ENCODE results near the gene ROBO1. TPM values are rescaled to one million over a fixed set of nuclear protein-coding genes. Genes with fewer than 3 reads are reported as not detected.

ROBO1 gene
- total RNA-seq, 1 experiment from 2014 or later = 35.5 TPM

DNA sequence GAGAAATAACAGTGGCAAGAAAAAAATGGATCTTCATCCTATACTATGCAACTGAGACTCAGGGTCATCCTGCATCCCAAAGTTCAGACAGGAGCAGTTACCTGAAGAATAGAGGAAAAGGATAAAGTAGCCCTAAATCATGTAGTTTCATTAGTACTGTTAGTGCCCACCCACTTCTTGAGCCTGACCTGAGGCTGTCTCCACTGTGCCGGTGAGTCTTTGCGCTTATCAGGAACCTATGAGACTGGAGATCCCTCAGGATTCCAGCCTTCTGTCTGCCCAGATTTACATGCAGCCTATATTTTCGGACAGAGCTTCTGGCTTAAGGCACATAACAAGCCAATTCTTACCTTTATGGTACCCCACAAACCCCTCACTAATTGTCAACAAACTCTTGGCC, 791.6 kb downstream of the ROBO1 start:
- no peak overlapping the region for H3K9ac ChIP-seq (ENCODE audit: low read length)
- no peak for ATAC-seq
- no peak overlapping the region for H3K4me3 ChIP-seq (ENCODE audit: low read length)
- H3K4me1 ChIP-seq (ENCODE audit: insufficient read depth, low read length) = peaks cover 8% of the 10 kb centered on the region; the same call in 1 of the 2 replicates
- no peak for DNase-seq
- intact Hi-C loops (cut with micrococcal nuclease) = loop anchor here (5.0 kb wide), 1 partner anchor 209 kb away; no protein-coding TSS in a partner anchor
- H3K4me2 ChIP-seq (ENCODE audit: low read length) = no peak overlapping the region
- H3K27ac ChIP-seq (ENCODE audit: low read length) = no peak overlapping the region
- H2AFZ ChIP-seq (ENCODE audit: low read length) = no peak overlapping the region
- H3K27me3 ChIP-seq (ENCODE audit: low read length) = no peaks in the 10 kb centered on the region
- TF ChIP-seq EZH2 (IDR thresholded peaks at IDR 0.05; ENCODE audit: low read length, unreplicated experiment) (no peak), EZH2phosphoT487 (IDR thresholded peaks at IDR 0.05; ENCODE audit: borderline replicate concordance, low read length) (no peak)
- TF ChIP-seq, protein P1, sequence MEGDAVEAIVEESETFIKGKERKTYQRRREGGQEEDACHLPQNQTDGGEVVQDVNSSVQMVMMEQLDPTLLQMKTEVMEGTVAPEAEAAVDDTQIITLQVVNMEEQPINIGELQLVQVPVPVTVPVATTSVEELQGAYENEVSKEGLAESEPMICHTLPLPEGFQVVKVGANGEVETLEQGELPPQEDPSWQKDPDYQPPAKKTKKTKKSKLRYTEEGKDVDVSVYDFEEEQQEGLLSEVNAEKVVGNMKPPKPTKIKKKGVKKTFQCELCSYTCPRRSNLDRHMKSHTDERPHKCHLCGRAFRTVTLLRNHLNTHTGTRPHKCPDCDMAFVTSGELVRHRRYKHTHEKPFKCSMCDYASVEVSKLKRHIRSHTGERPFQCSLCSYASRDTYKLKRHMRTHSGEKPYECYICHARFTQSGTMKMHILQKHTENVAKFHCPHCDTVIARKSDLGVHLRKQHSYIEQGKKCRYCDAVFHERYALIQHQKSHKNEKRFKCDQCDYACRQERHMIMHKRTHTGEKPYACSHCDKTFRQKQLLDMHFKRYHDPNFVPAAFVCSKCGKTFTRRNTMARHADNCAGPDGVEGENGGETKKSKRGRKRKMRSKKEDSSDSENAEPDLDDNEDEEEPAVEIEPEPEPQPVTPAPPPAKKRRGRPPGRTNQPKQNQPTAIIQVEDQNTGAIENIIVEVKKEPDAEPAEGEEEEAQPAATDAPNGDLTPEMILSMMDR (conservative IDR thresholded peaks at IDR 0.05; ENCODE audit: low read depth, low read length) = no peak
- H3F3A ChIP-seq (ENCODE audit: low read length, unreplicated experiment) = no peaks in the 10 kb centered on the region
- H3K79me2 ChIP-seq (ENCODE audit: low read length) = no peaks in the 10 kb centered on the region
- H3K9me2 ChIP-seq (replicated peaks; ENCODE audit: low read length) = no peaks in the 10 kb centered on the region
- H3K9me3 ChIP-seq (ENCODE audit: low read length) = no peaks in the 10 kb centered on the region
- POLR2A ChIA-PET (ENCODE audit: unreplicated experiment) = no interaction called here
- BruUV-seq (replicated peaks) = no TSS peak
- CTCF ChIA-PET = no interaction called here
- H4K20me1 ChIP-seq (ENCODE audit: low read length) = no peaks in the 10 kb centered on the region
- no peaks in the 10 kb centered on the region for H3K36me3 ChIP-seq (ENCODE audit: low read depth, low read length)

DNA sequence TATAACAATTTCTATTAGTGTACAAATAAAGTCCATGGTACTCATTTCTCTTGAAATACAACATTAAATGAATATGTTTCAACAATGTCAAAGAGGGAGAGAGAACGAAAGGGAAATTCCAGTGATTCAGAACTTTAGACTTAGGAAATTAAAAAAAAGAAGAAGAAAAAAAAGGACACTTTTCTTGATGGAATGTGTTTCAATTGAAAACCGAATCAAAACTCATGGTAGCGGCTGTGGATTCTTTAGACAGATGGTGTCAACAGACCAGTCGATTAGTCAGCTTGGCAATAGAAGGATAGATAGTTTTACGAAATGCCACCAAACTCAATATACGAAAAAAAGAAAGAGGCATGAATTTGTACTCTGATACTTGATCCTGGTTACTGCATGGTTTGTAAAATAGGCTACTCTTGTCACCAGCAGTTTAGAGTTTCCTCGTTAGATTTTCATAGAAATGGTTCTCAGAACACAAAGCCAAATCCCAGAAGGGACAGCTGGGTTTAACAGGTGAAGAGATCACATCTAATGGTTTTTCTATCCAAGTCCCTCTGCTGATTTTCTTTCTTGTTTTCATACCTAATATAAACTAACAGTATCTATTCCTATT, 793.5 kb downstream of the ROBO1 start:
- Histone ChIP-seq H3K79me2 (ENCODE audit: low read length) (no peaks in the 10 kb centered on the region), H3K9ac (ENCODE audit: low read length) (no peak overlapping the region), H3K36me3 (ENCODE audit: low read depth, low read length) (no peaks in the 10 kb centered on the region), H3K27ac (ENCODE audit: low read length) (no peak overlapping the region), H3K27me3 (ENCODE audit: low read length) (no peaks in the 10 kb centered on the region), H4K20me1 (ENCODE audit: low read length) (no peaks in the 10 kb centered on the region), H3K4me1 (ENCODE audit: insufficient read depth, low read length) (peaks cover 8% of the 10 kb centered on the region; the same call in 1 of the 2 replicates), H3K9me2 (replicated peaks; ENCODE audit: low read length) (no peaks in the 10 kb centered on the region), H2AFZ (ENCODE audit: low read length) (no peak overlapping the region), H3K9me3 (ENCODE audit: low read length) (no peaks in the 10 kb centered on the region), H3K4me2 (ENCODE audit: low read length) (no peak overlapping the region), H3K4me3 (ENCODE audit: low read length) (no peak overlapping the region), H3F3A (ENCODE audit: low read length, unreplicated experiment) (no peaks in the 10 kb centered on the region)
- intact Hi-C loops (cut with micrococcal nuclease) = loop anchor here (5.0 kb wide), 1 partner anchor 57 kb away; no protein-coding TSS in a partner anchor
- no peak for DNase-seq
- no peak for ATAC-seq
- BruUV-seq (replicated peaks) = no TSS peak
- ChIA-PET POLR2A (ENCODE audit: unreplicated experiment) (interaction anchor here (0.7 kb wide), 1 partner anchor 388 kb away, joined by 4 read pairs; no protein-coding TSS in a partner anchor), CTCF (no interaction called here)
- no peak for TF ChIP-seq EZH2phosphoT487 (IDR thresholded peaks at IDR 0.05; ENCODE audit: borderline replicate concordance, low read length)
- TF ChIP-seq, protein P1 (conservative IDR thresholded peaks at IDR 0.05; ENCODE audit: low read depth, low read length) = no peak
- TF ChIP-seq EZH2 (IDR thresholded peaks at IDR 0.05; ENCODE audit: low read length, unreplicated experiment) = no peak

DNA sequence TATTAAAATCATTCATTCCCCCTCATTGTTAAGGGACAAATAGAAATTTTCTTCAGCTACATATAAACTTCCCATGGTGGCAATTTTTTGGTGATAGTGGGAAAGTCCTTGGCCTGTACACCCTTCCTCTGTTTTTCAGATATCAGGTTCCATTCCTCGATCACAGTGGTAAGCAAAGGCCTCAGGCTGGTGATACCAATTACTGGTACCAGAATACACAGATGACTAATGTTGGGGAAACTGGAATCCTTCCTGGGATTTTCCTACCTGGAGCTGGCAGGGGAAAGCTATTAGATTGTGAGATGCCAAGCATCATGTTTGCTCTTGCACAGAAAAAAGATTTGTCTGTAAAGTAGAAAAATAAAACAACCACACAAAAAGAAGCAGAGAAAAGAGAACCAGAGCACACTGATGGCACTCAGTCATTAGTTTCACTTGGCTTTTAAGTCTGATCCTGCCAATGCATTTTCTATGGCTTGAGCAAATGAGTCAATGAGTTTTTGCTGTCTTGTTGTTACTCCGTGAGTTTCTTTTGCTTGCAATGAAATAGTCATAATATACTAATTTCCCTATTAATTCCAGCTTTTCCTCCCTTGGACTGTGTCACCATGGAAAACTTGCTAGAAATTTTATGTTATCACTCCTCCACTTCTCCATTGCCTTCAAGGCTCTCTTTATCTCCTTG, 795.0 kb downstream of the ROBO1 start:
- H3K4me3 ChIP-seq (ENCODE audit: low read length) = no peak overlapping the region
- no peaks in the 10 kb centered on the region for H3K36me3 ChIP-seq (ENCODE audit: low read depth, low read length)
- no peaks in the 10 kb centered on the region for H3K9me3 ChIP-seq (ENCODE audit: low read length)
- POLR2A ChIA-PET (ENCODE audit: unreplicated experiment) = interaction anchor here (0.5 kb wide), 1 partner anchor 1936 kb away, joined by 5 read pairs; no protein-coding TSS in a partner anchor
- no peaks in the 10 kb centered on the region for H3K27me3 ChIP-seq (ENCODE audit: low read length)
- intact Hi-C loops (cut with micrococcal nuclease) = loop anchor here (5.0 kb wide), 1 partner anchor 55 kb away; no protein-coding TSS in a partner anchor
- H2AFZ ChIP-seq (ENCODE audit: low read length) = no peak overlapping the region
- H3K9ac ChIP-seq (ENCODE audit: low read length) = no peak overlapping the region
- no peaks in the 10 kb centered on the region for H4K20me1 ChIP-seq (ENCODE audit: low read length)
- no peaks in the 10 kb centered on the region for H3K79me2 ChIP-seq (ENCODE audit: low read length)
- peaks cover 8% of the 10 kb centered on the region; the same call in 1 of the 2 replicates for H3K4me1 ChIP-seq (ENCODE audit: insufficient read depth, low read length)
- DNase-seq (peak; percentile 67), ATAC-seq (peak; percentile 89)
- H3F3A ChIP-seq (ENCODE audit: low read length, unreplicated experiment) = no peaks in the 10 kb centered on the region
- no peak overlapping the region for H3K4me2 ChIP-seq (ENCODE audit: low read length)
- CTCF ChIA-PET = no interaction called here
- H3K9me2 ChIP-seq (replicated peaks; ENCODE audit: low read length) = no peaks in the 10 kb centered on the region
- no peak overlapping the region for H3K27ac ChIP-seq (ENCODE audit: low read length)
- TF ChIP-seq EZH2 (IDR thresholded peaks at IDR 0.05; ENCODE audit: low read length, unreplicated experiment) (no peak), EZH2phosphoT487 (IDR thresholded peaks at IDR 0.05; ENCODE audit: borderline replicate concordance, low read length) (no peak)
- TF ChIP-seq, protein P1 (conservative IDR thresholded peaks at IDR 0.05; ENCODE audit: low read depth, low read length) = no peak
- no TSS peak for BruUV-seq (replicated peaks)

Measured in PC-3 (cell line).